HG02642 (cell line): ENCODE results near the gene NT5DC3.

ENCODE experiments used
- ATAC-seq: cut with Tn5 transposase; IDR thresholded peaks from one replicate; pipeline ENCODE4 v1.9.1; 2021; ENCODE audit warnings: mild to moderate bottlenecking; ENCODE audit not compliant: unreplicated experiment, poor library complexity

Gene NT5DC3

DNA sequence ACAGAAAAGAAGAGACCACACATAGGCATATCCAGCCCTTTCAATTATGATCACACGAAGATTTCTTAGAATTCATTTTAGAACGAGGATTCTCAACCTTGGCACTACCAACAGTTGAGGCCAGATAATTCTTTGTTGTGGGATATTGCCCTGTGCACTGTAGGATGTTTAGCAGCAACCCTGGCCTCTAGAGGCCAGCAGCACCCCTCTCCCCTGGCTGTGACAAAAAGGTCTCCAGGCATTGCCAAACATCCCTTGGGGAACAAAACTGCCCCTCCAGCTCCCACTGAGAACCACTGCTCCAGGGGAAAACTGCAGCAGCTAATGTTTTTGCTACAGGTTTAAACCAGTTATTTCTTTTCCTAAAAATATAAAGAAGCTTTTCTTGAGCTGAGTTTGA is 7.1 kb downstream of the NT5DC3 start:
- ATAC-seq = no peak

DNA sequence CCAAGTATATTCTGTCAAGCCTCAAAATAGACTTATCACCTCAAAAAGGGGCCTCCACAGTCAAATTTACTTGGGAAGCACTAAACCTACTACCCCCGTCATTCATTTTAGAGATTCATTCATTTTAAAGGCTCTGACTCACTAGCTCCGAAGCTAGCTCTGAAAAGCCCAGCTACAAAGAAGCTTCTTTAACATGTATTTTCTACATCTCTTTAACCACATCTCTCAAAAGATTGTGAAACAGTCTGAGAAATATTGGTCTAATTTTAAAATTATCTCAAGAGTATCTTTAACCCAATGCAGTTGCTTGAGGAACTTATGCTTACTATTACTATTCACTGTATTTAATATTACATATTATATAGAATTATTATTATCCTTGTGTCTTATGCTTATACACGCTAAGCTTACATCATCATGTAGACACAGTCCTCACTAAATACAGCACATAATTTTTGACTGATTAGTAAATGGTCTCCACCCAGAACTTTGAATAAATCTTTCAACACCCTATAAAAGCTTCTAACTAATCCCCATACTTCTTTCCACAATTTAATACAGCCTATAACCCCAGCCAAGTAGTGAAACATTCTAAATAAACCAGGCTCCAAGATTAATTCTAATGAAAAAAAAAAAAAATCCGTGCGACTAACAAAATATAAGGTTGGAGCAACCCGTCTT is 7.8 kb downstream of the NT5DC3 start:
- ATAC-seq = no peak

DNA sequence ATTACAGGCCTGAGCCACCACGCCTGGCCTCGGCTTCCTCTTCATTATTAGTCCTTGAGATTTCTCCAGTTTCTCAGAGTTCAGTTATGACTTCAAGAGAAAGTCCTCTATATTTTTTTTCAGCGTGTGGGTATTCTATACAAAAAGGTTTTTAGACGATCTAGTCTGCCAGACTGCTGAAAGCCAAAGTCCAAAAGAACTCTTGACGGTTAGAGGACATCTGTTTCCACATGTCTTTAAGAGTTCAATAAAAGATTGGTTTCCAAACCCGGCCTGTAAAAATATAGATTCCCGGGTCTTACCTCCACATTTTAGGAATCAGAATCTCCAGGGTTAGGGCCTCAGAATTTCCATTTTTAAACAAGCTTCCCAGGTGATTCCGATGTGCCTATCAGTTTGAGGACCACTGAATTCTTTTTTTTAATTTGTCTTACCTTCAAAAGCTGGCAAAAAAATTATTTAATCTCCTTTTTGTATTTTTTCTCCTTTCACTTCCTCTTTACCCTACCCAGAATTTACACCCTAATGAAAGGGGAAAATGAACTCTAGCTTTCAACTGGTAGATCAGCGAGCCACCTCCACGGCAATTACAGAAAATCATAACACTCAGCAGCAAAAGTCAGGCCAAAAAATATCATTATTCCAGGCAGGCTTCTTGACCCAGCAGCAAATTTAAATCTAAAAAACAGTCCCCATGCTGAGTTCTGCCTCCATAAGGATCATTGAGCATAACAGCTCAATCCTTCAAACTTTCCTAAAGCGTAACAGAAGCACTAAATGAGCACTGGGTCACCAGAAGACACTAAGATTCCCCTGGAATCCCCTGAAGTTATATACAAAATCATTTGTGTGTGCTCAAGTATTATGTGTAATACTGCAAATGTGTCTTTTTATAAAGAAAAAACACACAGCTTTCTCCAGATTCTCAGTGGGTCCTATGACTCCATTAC is 8.7 kb downstream of the NT5DC3 start:
- no peak for ATAC-seq

DNA sequence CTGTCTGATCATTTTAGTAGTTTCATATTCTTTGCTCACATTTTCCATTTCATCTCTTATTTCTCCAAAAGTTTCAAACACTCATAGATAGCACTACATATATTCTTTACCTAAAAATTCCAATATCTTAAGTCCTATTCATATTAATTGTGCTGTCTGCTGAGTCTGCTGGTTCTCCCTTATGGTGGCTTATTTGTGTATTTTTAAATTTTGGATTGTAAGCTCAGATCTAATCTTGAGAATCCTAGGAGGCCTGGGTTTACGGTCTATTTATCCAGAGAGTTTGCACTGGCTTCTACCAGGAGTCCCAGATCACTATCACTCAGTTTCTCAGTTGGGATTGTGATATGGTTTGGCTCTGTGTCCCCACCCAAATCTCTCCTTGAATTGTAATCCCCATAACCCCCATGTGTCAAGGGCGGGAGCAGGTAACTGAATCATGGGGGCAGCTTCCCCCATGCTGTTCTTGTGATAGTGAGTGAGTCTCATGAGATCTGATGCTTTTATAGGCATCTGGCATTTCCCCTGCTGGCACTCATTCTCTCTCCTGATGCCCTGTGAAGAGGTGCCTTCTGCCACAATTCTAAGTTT is 10.2 kb downstream of the NT5DC3 start:
- no peak for ATAC-seq

DNA sequence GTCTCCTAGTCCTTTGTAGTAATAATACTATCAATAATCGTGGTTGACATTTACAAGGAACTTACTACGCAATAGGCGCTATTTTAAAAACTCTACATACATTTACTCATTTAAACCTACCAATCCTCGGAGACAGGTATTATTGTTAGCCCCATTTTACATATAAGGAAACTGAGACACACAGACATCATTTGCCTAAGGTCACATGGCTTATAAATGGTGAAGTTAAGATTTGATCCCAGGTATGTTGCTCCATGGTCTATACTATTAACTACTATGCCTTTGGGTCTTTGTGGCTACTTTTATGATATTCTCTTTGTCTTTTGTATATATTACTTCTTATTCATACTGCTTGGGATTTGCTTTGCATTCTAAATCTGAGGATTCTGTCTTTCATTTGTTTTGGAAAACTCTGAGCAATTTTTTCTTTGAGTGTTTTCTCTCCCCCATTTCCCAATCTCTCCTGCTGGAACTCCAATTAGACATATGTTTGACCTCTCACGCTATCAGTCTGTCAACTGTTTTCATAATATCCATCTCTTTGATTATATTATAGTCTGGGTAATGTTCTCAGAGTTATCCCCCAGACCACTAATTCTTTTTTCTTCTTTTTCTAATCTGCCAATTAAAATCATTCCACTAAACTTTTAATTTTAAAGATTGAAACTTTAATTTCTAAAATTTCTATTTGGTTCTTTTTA is 10.9 kb downstream of the NT5DC3 start:
- no peak for ATAC-seq

DNA sequence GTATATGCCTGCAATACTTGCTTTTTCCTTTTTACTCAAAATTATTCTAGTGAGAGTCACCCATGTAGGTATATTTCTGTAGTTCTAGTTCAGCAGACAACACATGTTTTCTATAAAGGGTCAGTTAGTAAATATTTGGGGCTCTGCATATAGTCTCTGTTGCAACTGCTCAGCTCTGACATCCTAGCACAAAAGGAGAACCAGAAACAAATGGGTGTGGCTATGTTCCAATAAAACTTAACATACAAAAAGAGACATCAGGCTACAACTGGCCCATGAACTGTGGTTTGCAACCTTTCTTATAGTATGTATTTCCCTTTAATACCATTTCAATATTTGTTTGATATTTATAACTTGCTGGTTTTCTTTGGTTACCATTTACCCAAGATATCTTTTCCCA is 11.9 kb downstream of the NT5DC3 start:
- ATAC-seq = no peak

DNA sequence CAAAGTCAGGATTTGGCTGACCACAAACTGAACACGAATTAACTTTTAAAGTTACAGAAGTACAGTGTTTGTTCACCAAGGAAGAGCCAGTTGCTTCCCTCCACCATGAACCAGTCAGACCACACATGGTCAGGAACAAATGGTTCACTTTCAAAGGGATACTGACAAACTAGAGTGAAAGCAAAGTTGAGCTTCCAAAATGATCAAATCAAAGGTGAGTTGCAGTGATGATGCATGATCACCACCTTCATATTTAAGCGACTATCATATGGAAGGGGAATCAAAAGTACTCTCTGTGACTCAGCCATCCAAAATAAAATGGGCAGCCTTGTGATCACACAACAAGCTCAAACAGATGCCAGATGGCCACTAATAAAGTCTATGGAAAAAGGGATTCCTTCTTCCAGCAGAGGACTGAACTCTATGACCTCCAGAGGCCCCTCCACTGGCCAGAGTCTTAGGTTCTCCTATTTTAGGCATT is 13.1 kb downstream of the NT5DC3 start:
- no peak for ATAC-seq

DNA sequence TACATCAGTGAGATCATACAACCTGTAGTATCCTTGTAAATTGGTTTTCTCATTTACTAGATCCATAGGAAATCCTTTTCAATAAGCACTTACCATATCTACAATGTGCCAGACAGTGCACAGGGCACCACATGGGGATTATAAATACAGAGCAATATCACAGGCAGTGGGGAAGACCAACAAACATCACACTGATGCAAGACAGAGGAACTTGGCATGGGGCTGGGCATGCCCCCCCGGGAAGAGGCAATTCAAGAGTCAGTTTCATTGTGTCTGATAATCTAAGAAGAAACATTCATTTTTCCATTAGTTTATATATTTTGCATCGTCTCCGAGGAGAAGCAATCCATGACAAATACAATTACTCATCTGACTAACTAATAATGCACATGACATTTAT is 16.2 kb downstream of the NT5DC3 start:
- ATAC-seq = no peak

DNA sequence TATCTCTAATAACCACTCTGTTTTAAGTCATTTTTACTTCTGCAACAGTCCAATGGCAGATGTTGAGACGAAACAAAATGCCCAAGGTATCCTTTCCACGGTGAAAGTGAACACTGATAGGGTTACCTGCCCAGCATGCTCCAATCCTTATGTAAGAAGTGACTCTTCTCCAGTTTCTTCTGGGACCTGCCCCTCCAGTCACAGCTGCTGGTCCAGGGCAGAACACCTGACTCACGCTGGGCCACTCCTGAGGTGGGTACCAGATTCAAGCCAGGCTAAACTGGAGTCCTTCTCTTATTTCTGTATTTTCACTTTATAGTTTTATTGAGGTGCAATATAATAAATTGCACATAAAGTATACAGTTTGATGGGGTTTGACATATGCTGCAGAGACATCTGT is 16.7 kb downstream of the NT5DC3 start:
- no peak for ATAC-seq

DNA sequence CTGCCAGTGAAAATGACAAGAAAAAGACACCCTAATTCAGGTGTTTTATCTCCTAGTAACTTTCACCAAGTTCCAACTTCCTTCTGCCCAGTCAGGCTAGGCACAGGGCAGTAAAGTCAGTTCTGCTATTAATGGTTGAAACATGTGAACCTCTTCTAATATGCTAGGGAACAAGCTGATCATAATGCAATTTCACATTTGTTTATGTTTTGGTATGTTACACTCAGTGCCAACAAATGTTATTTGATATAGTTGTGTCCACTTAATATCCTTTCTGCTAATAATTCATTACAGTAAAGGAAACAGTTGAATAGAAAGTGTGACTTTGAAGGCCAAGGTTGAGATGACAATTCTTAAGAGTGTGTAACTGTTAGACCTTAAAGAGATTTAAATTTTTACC is 17.2 kb downstream of the NT5DC3 start:
- ATAC-seq = no peak

DNA sequence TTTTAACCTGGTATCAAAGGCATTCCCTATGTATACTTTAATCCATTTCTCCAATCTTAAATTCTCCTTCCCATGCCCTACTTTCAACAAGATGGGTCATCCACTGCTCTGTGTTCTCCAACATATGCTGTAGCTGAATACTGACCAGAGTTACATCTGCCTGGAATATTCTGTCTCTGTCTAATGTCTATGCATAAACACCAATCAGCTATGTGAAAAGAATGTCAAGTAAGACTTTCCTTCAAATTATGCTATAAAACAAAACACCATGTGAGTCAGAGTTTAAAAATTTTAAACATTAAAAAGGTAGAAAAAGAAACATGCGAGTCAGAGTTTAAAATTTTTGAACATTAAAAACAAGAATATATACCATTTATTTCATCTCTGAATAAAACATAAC is 19.3 kb downstream of the NT5DC3 start:
- ATAC-seq = no peak

DNA sequence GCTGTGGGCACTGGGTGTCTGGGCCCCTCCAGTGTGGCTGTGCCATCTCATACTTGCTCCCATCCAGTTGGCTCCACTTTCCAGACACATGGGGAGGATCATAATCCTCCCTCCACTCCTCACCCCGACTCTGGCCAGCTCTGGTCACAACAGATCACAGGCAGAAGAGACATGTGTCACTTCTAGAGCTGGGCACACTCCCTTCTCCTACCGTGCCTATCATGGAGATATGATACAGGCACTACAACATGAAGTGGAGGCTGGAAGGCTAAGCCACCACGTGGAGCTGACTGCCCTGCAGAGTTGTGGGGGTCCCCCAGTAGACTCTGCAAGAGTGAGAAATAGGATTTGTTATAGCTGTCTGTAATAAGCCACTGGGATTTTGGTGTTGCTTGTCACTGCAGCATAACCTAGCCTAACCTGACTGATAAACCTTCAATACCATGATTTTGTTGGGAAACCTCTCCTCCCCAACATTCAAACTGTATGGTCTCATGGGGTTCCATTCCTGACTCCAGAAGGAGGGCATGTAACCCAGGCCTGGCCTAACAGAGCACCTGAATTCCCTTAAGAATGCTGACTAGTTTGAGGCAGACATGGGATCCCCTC is 20.0 kb downstream of the NT5DC3 start:
- no peak for ATAC-seq

DNA sequence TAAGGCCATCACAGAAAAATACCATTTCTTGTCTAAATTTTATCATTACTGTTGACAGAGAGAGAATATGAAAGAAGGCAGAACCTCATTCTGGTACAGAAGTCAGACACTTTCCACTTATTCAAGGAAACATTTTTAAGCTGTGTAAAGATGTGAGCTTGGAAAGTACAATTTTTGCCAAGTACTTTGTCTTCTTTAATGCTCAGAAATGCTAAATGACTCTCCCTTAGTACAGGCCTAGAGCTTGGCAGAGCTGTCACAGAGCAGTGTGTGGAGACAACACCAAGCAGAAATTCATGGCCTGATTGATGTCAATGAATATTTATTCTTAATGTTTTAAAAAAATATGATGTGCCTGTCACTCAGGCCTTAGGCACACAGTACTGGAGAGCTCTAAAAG is 20.7 kb downstream of the NT5DC3 start:
- ATAC-seq = no peak

DNA sequence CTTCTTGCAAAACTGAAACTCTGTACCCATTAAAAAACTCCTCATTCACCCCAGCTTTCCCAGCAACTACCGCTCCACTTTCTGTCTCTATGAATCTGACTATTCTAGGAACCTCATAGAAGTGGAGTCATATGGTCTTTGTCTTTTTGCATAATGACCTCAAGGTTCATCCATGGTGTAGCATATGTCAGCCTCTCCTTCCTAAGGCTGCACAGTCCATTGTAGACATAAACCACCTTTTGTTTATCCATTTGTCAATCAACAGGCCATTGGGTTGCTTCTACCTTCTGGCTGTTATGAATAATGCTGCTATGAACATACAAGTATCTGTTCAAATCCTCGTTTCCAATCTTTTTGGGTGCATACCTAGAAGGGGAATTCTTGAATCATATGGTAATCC is 21.1 kb downstream of the NT5DC3 start:
- ATAC-seq = no peak

DNA sequence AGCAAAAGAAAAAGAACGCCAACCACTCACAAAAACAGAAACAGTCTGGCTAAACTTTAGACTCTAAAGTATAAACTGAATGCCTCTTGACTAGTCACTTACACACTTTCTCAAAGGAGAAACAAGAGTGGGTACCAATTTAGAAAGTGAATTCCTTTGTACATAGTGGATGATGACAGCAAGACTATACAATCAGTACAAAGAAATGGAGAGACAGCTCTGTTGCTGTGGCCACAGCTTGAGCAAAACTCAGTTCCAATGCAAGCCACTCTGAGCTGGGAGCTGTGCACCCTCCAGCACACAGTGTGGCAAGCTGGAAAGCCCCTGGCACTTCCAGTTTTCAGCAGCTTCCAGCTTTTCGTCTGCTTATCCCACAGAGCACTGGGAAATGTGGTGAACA is 21.7 kb downstream of the NT5DC3 start:
- no peak for ATAC-seq

DNA sequence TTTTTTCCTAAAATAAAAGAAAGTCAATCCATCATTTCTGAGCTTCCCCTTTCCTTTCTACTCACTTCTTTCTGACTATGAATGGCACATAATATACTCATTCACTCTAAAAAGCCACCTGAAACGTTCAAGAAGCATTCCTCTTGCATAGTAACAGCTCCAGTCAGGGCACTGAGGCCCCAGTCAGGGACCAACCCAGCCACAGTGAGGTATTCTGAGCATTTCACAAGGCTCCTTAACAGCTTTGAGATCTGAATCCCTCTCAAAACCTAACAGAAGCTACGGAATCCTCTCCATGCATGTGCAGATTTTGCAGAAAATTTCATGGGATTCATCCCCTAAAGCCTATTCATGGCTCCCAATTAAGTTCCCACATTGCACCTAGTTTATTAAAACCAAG is 23.2 kb downstream of the NT5DC3 start:
- no peak for ATAC-seq

DNA sequence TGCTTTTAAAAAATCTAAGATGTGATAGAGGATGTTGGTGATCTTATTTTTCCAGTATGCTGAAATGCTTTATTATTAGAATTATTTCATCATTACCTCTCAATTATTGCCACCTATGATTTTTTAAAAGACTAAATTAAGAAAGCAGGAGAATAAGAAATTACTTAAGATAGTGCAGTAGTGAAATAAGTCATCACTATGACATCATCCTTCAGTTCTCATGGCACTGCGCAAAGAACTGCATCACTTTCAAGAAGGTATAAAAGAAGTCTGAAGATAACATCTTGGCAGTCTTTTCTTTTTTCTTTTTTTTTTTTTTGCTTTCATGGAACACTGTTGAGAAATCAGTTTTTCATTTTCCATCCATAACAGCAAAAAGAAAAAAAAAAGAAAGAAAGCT is 24.4 kb downstream of the NT5DC3 start:
- no peak for ATAC-seq

DNA sequence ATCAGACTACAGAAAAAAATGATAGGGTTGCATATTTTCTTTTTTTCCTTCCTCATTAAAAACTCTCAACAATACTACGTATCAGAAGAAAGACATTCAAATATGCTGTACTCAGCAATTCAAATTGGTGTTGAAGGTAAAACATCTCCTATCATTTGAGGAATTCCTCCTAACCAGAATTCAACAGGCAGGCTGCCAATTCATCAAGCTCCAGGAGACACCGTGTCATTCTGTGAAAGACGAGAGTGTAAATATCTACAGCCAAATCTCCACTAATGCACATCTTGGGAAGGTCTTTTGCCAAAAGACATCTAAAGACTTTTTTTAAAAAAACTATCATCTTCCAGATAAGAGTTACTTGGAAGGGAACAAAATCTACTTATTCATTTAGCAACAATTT is 26.6 kb downstream of the NT5DC3 start:
- no peak for ATAC-seq

DNA sequence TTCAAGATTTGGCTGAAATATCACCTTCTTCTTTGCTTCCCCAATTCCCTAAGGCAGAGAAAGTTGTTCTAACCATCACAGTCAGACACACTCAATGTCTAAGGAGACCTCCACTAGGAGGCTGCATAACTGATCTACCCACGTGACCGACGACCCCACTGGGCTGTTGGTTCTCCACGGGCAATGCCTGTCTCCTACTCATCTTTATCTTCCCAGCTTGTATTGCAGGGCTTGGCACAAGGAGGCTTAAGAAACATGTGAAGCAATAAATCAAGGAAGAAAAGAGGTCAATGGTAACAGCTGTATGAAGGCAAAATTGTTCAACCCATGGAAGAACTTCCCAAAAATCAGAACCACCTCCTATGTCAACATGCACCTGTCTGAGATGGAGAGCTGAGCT is 27.1 kb downstream of the NT5DC3 start:
- no peak for ATAC-seq

DNA sequence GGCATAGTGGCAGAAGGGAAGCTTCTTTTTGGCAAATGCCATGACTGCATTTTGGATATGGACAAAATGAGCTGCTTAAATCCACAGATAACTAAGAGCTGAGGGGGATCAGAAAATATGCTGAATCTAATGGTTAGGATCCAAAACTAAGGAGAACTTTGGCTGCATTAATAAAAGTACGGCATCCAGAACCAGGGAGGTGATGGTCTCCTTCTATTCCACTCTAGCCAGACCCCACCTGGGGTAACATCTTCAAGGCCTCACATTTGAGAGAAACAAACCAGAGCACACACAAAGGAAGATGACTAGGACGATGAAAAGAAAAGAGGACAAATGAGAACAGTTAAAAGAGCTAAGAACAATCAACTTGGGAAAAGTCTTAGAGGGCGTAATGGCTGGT is 27.6 kb downstream of the NT5DC3 start:
- ATAC-seq = no peak
